Activated CD4-positive, alpha-beta T cell treated with anti-CD3 and anti-CD28 coated beads, Interleukin-2, amount 50 U/mL, for 24 hours (primary cell): Measurements from ENCODE around the gene SLC12A7.

Experiments used
- DNase-seq, 2 donors: peaks; one replicate each; pipeline ENCODE4 v3.0.0-alpha.2; 2020; ENCODE audit warnings: low read depth in 1 of 2, low spot score in 1 of 2

Gene SLC12A7

GRCh38 chr5:1037671-1038416 lies 74.0 kb downstream of the SLC12A7 start:
- DNase-seq = no peak

GRCh38 chr5:1037123-1037670 lies 74.7 kb downstream of the SLC12A7 start:
- no peak for DNase-seq

- DNase-seq = no peak
Measured at GRCh38 chr5:1036504-1037122, 75.2 kb downstream of the SLC12A7 start.

- no peak for DNase-seq
Measured at GRCh38 chr5:1035421-1036405, 76.2 kb downstream of the SLC12A7 start.

GRCh38 chr5:1034986-1035385 lies 76.9 kb downstream of the SLC12A7 start:
- DNase-seq = no peak

GRCh38 chr5:1034421-1034905 lies 77.4 kb downstream of the SLC12A7 start:
- DNase-seq = no peak

- DNase-seq = no peak
Measured at GRCh38 chr5:1033606-1034420, 78.0 kb downstream of the SLC12A7 start.

GRCh38 chr5:1033178-1033577 lies 78.7 kb downstream of the SLC12A7 start:
- DNase-seq = no peak

GRCh38 chr5:1032551-1033027 lies 79.3 kb downstream of the SLC12A7 start:
- DNase-seq = no peak

GRCh38 chr5:1032011-1032410 lies 79.9 kb downstream of the SLC12A7 start:
- no peak for DNase-seq

- DNase-seq = no peak
Measured at GRCh38 chr5:1031306-1031959, 80.4 kb downstream of the SLC12A7 start.

GRCh38 chr5:1030801-1031271 lies 81.0 kb downstream of the SLC12A7 start:
- no peak for DNase-seq

GRCh38 chr5:1029945-1030625 lies 81.8 kb downstream of the SLC12A7 start:
- DNase-seq = no peak

GRCh38 chr5:1029282-1029944 lies 82.5 kb downstream of the SLC12A7 start:
- DNase-seq = no peak

- no peak for DNase-seq
Measured at GRCh38 chr5:1028481-1029281, 83.2 kb downstream of the SLC12A7 start.

GRCh38 chr5:1027631-1028441 lies 84.0 kb downstream of the SLC12A7 start:
- DNase-seq = no peak
